ENCODE data around the gene GRIN2A. TPM values are rescaled to one million over a fixed set of nuclear protein-coding genes. Genes with fewer than 3 reads are reported as not detected.

GRIN2A gene
- polyA plus RNA-seq (ENCODE audit: insufficient read length in 12 of 12): under 1 TPM in 10 of 12 donors, not detected in 2; 0.11 to 1.00 (median 0.36) TPM
- long read RNA-seq, donor 1: 0 reads
- long read RNA-seq, donor 2: 0 reads
- long read RNA-seq, donor 3: 0 reads
- long read RNA-seq, donor 4: 0 reads
- long read RNA-seq, donor 5: 0 reads
- long read RNA-seq, donor 6: 0 reads
- long read RNA-seq, donor 7: 0 reads
- long read RNA-seq, donor 8: 0 reads
- long read RNA-seq, donor 9: 0 reads
- long read RNA-seq, donor 10: 0 reads
- long read RNA-seq, donor 11: 0 reads

DNA sequence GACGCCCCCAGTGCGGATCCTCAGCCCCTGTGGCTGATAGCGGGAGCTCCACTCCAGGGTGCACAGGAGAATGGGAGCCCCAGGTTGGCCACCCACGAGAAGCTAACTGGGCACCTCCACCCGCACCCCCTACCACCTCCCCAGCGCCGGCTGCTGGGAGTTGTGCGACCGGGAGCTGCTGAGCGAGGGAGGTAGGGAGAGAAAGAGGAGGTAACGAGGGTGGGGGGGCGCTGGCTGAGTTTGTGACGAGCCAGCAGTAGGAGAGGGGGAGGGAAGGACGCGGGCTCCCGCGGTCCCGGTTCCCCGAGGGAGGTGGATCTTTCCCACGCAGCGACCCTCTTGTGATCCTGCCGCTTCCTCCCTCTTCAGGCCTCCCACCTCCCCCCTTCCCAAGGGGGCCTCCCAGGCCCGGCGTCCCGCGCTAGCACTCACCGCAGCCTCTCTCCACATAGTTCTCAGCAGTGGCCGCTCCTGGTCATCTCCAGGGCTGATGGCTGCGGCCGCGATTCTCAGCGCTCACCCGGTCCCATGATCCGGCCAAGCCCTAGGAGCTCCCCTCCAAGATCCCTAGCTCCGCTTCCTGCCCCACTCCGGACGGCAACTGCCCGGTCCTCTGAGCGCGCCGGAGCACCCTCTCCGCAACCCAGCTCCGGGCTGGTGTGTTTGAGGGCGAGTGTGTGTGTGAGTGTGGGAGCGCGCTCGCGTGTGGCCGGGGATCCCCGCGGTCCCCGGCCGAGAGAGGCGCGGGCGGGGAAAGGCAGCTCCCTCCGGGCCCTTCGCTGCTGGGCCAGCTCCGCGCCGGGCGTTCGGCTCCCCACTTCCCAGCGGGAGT is at the start of gene GRIN2A:
Gene GRIN2A (minus strand): TSS at position 207 of the 832 bp plus-strand sequence. CDS start 2,017 bp downstream, outside the sequence.
- DNase-seq: no peak

DNA sequence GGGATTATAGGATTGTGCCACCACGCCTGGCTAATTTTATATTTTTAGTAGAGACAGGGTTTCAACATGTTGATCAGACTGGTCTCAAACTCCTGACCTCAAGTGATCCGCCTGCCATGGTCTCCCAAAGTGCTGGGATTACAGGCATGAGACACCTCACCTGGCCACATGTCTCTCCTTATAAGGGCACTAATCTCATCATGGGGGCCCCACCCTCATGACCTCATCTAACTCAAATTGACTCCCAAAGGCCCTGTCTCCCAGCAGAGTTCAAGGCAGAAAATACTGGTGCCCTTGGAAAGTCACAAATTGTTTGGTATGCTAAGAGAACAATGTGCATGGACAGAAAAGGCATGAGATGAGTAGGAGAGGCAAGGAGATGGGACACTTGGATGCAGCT is 49.3 kb upstream of the GRIN2A start:
- no peak for DNase-seq

DNA sequence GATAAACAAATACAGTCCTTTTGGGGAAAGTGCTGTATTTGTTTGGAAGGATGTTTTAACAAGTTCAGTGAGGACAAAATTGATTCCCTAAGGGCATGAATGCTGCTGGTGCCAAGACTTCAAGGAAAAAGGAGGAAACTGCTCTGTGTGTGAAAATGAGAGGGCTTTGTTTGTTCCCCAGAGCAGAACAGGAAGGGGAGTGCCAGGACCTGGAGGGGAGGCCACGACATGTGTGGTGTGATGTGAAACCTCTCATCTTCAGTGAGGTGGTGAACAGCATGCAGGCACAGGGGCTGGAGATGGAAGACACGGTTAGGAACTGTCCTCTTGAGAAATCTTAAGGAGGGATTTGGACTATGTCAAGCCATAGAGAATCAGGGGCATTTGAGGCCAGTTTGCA is 46.6 kb upstream of the GRIN2A start:
- DNase-seq: no peak

DNA sequence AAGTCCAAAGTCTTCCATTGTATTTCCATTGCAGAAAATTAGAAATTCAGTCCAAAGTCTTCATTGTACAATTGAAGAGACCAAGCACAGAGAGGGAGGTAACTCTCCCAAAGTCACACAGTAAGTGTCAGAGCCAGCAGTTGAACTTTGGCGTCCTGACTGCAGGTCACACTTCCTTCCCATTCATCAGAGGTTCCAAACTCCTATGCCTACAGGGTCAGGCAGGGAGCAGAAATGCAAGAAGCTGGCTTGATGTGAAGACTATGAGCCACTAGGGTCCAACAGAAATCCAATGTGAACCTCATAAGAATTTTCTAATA is 44.7 kb upstream of the GRIN2A start:
- no peak for DNase-seq

DNA sequence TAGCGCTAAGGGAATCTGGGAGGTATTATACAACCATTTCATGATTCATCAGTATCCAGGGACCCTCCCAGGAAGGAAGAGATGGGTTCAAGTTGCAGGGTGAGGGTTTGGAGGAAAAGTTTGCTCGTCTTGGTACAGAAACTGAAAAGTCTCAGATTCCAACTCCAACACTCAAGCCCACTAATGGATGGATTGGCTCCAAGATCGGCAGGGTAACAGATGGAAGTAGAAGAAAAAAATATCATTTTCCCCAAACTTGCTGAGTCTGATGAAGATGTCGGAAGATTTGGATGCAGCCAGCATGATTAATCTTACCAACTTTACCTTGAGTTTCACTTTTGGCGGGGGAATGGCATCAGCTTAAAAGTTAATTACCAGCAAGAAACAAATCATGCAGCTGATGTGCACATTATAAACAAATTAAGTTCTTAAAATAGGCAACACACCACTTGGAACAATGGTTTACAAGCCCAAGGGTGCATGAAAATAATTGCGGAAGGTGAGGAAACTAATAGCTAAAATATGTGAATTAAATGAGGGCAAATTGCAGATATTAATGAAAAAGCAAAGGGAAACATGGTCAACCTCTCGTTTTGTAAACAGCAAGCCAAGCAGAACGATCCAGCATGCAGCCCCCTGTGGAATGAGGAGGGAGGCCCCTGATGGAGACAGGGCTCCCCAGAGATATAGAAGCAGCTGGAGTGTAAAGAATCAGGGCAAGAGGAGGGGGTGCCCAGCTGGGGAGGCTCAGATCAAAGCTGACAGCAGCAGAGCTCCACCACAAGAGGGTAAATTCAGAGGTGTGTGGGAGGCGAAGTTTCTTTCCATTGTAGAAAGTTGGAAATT is 44.1 kb upstream of the GRIN2A start:
- DNase-seq: no peak

DNA sequence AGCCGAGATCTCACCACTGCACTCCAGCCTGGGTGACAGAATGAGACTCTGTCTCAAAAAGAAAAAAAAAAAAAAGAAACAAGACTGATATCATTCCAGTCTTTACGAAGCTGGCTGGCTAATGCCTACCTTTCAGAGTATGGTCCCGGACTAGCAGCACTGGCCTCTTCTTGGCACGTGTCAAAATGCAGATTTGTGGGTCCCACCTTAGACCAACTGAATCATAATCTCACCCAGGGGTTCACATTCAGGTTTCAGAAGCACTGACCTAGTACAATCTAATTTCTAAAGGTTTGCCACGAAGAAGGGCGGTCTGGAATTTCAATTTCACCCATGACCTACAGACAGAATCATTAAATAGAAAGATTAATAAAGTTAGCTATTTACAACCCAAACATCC is 43.4 kb upstream of the GRIN2A start:
- DNase-seq: no peak

DNA sequence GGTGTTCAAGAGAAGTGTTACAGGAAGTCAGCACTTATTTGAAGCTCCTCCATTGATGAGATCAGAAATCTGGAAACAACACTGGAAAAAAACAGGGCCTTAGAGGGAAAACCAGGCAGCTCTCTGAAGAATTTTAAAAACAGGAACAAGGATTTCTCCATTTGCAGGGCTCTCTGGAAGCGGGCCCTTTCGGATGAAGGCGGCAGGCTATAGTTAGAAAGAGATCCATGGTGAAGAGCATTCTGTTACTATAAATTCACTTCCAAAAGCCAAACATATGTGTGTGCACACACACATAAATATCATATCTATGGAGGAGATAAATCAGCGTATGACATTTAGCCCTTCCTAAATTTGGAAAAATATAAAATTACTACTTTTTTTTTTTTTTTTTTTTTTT is 42.6 kb upstream of the GRIN2A start:
- peak; percentile 8 for DNase-seq

DNA sequence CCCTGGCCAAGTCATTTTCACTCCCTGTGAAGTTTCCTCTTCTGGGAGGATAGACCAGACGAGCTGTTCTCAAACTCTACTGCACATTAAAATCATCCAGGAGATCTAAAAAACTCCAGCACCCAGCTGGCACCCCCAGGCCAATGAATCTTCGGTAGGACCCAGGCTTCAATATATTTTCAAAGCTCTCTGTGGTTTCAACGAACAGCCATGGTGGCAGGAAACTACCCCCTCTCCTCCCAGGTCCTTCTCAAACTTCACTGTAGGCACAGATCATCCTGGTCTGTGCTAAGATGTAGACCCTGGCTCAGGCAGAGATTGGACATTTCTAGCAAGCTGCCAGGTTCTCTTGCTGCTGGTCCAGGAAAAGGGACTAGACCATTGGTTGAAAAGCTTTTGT is 38.7 kb upstream of the GRIN2A start:
- DNase-seq: no peak

DNA sequence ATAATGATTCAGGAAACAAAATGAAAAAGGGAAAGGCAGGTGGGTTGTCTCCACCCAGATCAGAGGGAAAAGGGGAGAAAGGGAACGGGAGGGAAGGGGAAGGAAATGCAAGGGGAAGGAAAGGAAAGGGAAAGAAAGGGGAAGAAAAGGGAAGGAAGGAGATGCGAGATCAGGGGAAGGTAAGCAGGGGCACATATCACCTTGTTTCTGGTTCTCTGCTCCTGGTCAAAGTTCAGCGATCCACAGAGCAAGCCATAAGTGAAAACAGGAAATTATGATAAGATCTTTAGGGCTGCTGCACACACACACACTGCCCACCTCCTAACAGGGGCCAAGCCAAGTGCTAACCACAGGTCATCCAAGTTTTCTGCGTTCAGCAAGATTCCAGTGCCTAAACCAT is 37.5 kb upstream of the GRIN2A start:
- DNase-seq: no peak

DNA sequence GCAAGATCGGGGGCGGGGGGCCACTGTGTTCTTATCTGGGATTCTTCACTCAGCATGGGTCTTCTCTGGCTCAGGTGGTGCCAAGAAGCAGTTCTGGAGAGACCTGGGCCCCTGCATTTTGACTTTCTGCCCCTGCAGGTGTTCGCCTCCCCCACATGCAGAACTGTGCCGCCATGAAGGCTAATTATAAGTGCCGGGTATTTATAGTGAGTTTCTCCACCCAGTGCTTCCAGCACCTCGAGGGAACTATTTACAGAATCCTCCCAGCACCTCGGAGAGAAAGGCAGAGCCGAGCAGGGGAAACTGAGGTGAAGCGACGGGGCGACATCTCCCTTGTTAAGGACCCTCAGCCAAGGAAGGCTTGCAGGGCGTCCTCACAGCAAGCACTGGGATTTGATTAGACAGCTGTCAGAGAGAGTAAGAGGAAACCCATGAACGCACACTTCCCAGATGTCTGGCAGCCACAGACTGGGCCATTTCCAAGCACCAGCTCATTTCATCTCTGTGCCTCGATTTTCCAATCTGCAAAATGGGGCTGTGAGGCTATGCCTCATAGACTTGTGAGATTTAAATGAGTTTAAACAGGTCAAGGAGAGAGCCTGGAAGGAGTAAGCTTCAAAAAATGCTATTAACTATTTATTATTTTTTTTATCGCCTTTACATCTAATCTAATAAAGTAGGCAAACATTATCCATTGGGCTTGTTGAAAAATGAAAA is 36.4 kb upstream of the GRIN2A start:
- no peak for DNase-seq

DNA sequence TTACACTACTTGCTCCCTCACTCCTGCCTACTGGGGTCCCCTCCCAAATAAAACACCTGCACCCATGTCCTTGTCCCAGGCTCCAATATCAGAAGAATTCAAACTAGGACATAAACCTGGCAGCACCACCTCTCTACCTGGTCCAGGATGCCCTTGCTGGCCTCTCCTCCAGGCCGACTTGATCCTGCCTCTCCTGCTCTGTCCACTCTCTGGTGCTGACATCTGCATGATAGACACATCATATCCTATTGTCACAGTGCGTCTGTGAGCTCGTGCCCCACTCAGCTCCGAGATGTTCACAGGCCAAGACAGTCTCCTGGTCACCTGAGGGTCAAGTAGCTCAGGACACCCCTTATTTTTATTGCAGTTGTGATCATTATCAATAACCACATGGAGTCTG is 31.5 kb upstream of the GRIN2A start:
- DNase-seq: no peak

DNA sequence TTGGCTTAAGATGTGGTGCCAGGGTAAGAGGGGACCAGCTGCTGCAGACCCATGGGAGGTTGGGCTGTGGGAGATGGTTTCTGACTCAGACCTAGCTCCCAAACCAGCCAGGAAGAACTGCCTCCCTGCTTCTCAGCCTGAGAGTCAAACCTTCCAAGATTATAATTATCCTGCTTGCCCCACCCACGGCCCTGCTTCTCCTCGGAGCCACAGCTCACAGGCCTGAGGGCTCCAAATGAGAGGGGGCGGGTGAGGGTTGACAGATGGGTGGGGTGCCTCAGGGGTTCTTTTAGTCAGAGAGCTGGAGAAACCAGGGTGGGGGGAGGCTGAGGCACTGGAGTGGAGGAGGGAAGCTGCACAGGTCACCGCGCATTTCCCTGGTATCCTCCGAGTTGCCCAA is 28.7 kb upstream of the GRIN2A start:
- no peak for DNase-seq

DNA sequence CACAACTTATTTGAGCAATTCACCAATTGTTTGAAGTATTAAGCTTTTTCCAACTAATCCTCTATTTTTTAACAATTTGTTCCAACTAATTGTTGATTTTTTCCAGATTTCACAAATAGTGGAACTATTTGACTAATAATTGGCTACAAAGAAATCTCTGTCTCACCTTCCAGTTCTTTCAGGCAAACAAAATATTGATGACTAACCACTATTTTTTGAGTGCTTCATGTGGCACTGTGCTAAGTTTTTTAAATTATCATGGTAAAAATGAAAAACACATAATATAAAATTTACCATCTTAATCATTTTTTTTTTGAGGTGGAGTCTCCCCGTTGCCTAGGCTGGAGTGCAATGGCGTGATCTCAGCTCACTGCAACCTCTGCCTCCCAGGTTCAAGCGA is 24.6 kb upstream of the GRIN2A start:
- DNase-seq: no peak

DNA sequence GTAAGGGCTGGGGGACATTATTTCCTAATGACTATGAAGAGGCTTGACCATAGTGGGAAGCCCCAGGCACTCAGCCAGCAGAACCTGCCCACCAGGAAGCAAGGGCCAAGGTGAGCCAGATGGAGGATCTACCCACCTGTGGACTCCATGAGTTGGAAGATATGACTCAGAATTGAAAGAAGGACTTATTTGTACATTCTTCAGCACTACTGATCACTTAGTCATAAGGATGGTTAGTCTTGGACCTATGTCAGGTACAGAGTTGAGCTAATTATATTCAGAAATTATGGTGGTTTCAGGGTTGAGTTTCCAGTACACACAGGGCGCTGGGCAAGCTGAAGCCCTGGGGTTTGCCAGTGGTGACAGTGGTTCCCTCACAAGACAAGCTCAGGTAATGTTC is 24.0 kb upstream of the GRIN2A start:
- no peak for DNase-seq

DNA sequence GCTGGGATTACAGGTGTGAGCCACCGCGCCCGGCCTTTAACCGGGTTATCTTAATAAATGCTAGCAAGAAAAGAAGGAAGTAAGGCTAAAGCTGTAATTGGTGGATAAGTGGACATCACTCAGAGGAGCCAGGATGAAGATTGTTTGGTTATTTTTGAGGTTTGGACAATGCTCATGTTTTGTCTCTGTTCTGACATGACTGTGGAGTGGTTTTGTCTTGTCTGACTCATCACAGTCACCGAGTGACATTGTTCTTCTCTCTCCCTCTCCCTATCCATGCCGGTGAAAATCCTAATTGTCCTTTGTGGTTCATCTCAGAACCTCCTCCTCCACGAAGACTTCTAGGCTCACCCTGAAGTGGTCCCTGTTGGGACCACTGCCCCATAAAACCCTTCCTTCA is 23.5 kb upstream of the GRIN2A start:
- DNase-seq: no peak

DNA sequence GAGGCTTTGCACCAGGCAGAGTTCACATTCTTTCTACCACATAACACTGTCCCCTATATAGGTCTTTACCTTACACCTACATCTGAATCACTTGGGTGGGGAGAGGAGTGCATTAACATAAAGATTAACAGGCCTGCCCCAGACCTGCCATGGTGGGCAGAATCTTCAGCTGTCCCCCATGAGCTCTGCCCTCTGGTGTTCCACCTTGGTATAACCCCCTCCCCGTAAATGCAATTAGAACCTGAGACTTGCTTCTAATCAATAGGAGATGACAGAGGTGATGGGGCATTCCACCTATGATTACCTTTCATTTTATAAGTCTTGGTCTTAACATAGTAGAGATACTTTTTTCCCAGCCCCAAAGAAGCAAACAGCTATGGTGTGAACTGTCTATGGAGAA is 20.4 kb upstream of the GRIN2A start:
- no peak for DNase-seq

DNA sequence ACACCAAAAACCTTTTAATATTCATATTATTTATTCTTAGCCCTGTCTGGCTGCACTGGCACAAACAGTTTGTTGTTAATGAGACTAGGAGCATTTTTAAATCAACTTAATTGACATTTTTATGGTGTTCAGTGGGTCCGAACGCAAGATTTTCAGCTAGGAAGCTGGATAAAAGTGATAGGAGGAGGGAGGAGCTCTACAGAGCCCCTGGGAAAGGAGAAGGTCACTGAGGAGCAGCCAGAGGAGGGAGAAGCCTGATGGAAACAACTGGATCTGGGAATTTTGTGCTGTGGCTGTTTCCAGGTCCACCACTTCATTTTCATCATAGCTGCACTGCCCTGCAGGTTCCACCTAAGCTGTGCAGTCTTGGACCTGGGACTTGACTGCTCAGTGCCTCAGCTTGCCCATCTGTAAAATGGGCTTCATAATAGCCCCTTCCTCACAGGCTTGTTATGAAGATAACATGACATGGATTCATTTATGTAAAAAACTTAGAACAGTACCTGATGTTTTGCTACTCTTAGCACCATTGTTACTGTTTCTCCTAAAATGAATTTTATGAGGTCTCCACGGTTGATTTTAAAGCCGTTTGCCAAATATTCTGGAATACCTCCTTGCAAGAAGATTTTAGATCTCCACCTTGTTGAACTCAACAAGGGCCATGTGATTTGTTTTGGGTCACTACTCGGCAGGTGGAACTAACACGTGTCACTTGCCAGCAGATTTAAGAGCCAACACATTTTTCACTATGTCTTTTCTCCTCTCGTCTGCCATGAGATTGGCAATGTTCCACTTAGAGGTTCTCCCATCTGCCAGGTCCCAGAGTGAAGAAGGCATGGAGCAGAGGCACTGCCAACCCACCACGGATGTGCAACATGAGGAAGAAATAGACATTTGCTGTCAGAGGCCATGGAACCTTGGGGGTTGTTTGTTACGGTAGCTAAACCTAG is 18.7 kb upstream of the GRIN2A start:
- DNase-seq: no peak

DNA sequence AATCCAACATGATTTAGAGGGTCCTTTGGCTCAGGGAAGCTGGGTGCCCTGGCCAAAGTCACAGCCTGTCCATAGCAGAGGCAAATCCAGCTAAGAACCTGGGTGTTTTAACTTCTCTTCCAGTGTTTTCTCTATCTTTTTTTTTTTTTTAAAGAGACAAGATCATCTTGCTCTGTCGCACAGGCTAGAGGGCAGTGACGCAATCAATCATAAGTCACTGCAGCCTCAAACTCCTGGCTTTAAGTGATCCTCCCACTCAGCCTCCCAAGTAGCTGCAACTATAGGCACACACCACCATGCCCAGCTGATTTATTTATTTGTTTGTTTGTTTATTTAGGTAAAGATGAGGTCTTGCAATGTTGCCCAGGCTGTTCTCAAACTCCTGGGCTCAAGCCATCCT is 14.8 kb upstream of the GRIN2A start:
- DNase-seq: no peak

DNA sequence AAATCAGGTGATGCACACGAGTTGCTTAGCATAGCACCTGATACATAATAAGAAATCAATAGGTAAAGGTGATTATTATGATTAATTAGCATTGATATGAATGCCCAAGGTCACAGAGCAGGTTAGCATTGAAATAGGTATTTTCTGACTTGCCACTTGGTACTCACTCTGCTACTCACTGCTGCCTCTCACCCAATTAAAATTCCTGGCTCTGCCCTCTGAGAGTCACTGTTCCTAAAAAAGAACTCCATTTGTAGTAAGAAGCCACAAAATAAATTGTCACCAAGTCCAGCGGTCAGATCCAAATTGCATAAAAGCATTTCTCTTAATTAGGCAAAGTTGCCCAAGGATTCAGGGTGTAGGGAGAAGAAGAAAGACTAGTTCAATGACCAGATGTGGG is 8.9 kb upstream of the GRIN2A start:
- no peak for DNase-seq

DNA sequence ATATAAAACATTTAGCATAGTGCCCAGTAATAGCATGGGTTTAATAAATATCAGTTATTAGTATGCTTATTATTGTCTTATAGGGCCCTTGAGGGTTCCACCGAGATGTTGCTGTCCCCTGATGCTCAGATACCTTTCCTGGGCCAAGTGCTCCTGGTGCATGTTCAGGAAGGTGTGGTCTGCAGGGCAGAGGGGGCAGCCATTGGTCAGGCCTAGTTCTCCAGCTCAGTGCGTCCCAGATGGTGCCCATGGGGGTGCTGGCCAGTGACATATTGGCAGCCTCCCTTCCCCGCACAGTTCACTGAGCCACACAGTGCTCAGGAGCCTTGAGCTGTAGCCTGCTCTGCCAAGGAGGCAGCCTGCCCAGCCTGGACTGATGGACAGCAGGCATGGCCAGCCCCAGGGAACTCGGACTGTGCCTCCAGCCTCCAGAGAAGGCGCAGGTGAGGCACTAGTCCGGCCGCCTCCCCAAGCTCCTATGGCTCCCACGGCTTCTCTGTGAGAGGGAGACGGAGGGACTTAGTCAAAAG is 7.7 kb upstream of the GRIN2A start:
- DNase-seq: no peak

DNA sequence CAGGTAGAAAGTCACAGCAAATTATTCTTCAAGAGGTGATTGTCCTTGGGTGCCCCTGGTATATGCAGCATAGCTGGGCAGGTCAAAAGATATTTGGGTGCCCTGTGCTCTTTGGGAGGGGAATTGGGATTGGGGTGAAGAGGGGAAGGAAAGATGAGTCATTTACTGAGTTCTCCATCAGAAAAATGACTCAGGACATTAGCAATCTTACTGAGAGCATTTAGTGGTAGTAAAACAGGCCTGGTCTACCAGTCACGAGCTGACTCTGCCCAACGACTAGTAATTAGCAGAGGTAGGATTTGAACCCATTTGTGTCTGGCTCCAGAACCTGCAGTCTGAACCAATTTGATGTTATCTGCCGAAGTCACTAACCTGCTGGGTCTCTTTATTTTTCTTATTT is 6.0 kb upstream of the GRIN2A start:
- no peak for DNase-seq

All from muscle of arm (tissue), 14 donors.